Nephron (organoid): ENCODE measurements around the gene TMPRSS13.

Source experiments
- H3K27ac Mint-ChIP-seq, 3 experiments: 2 replicates each; pipeline ENCODE4 v1.8.0; 2020; ENCODE audit warnings: mixed read lengths in 3 of 3, mild to moderate bottlenecking in 2 of 3, moderate library complexity in 1 of 3
- H3K27me3 Mint-ChIP-seq: 2 replicates; pipeline ENCODE4 v1.8.0; 2021; ENCODE audit warnings: low read depth, mild to moderate bottlenecking, moderate library complexity, mixed read lengths
- H3K36me3 Mint-ChIP-seq: 2 replicates; pipeline ENCODE4 v1.8.0; 2020; ENCODE audit warnings: low read depth, mixed read lengths
- H3K4me1 Mint-ChIP-seq: 2 replicates; pipeline ENCODE4 v1.8.0; 2020; ENCODE audit warnings: mixed read lengths
- H3K4me3 Mint-ChIP-seq, 3 experiments: 2 replicates each; pipeline ENCODE4 v1.8.0; 2020; ENCODE audit warnings: mild to moderate bottlenecking in 3 of 3, mixed read lengths in 3 of 3, moderate library complexity in 2 of 3
- H3K9me3 Mint-ChIP-seq: 2 replicates; pipeline ENCODE4 v1.8.0; 2020; ENCODE audit warnings: mixed read lengths
- TF ChIP-seq, protein P1 (sequence below), 3 experiments: fragments of 200-600 bp; sonication (generic); IDR thresholded peaks; one replicate each; pipeline ENCODE4 v1.5.0; 2021; ENCODE audit warnings: antibody characterized with exemption in 3 of 3; ENCODE audit not compliant: unreplicated experiment in 3 of 3

The TMPRSS13 gene

DNA sequence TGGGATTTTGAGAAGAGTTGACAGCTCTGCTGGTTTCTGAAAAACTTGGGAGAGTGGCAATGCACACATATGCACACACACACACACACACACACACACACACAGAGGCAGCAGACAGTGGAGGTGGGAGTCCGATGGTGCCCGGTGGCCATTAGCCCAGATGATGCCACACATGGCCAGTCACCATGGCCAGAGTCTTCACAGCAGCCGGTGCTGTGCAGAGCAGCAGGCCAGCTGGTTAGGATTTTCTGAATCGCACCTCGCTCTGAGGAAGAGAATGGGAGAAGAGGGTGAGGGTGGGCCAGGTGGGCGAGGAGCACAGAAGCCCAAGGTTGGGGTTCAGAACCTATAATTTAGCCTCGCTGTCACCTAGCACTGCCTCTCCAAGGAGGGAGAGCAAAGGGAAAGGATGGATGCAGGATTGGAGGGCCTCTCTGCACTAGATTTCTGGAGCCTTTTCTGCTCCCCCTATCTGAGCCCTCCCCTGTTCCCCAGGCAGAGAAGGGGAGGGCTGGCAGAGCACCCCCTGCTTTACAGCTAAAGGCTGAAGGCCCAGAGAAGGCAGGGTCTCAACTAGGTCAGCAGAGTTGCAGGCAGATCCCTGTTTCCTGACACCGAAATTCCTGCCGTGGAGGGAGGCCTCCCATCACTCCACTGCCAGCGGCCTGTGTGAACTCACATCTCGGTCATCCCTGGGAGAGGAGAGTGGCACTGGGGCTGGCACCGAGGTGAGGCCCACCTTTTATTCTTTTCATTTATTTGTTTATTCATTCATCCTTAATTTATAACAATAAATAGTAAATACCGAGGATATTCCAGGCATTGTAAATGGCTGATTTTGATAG, 27.0 kb downstream of the TMPRSS13 start:
- Mint-ChIP-seq H3K36me3 (no peaks in the 10 kb centered on the region), H3K27ac (no peak overlapping the region)
- TF ChIP-seq, protein P1, sequence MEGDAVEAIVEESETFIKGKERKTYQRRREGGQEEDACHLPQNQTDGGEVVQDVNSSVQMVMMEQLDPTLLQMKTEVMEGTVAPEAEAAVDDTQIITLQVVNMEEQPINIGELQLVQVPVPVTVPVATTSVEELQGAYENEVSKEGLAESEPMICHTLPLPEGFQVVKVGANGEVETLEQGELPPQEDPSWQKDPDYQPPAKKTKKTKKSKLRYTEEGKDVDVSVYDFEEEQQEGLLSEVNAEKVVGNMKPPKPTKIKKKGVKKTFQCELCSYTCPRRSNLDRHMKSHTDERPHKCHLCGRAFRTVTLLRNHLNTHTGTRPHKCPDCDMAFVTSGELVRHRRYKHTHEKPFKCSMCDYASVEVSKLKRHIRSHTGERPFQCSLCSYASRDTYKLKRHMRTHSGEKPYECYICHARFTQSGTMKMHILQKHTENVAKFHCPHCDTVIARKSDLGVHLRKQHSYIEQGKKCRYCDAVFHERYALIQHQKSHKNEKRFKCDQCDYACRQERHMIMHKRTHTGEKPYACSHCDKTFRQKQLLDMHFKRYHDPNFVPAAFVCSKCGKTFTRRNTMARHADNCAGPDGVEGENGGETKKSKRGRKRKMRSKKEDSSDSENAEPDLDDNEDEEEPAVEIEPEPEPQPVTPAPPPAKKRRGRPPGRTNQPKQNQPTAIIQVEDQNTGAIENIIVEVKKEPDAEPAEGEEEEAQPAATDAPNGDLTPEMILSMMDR (IDR thresholded peaks at IDR 0.05; ENCODE audit: unreplicated experiment in 3 of 3): no peak

DNA sequence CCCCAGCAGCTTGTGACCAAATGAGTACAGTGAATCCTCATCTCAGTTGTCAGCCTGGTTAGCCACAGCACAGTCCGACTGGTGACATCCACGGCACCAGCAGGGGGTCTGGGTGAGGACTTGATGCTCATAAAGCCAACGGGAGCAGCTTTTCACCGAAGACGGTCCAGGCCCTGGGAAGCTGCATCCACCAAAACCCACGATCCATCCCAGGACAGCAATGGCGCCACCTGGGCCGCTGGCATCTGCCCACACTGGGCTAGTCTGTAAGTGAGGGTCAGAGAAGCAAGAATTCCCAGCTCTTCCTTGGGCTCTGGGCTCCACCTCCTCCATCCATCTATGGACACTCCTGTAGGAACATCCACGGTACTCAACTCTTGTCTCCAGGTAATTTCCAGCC, 27.6 kb downstream of the TMPRSS13 start:
- no peaks in the 10 kb centered on the region for H3K9me3 Mint-ChIP-seq
- peaks cover 17% of the 10 kb centered on the region for H3K27me3 Mint-ChIP-seq
- H3K4me1 Mint-ChIP-seq: no peaks in the 10 kb centered on the region
- no peak overlapping the region for H3K4me3 Mint-ChIP-seq
- TF ChIP-seq, protein P1 (IDR thresholded peaks at IDR 0.05; ENCODE audit: unreplicated experiment in 3 of 3): no peak
- no peaks in the 10 kb centered on the region for H3K36me3 Mint-ChIP-seq
- no peak overlapping the region for H3K27ac Mint-ChIP-seq

More for the DNA sequence above, 27.0 kb downstream of the TMPRSS13 start:
- Mint-ChIP-seq H3K4me1 (no peaks in the 10 kb centered on the region), H3K4me3 (no peak overlapping the region), H3K9me3 (no peaks in the 10 kb centered on the region), H3K27me3 (peaks cover 18% of the 10 kb centered on the region)

DNA sequence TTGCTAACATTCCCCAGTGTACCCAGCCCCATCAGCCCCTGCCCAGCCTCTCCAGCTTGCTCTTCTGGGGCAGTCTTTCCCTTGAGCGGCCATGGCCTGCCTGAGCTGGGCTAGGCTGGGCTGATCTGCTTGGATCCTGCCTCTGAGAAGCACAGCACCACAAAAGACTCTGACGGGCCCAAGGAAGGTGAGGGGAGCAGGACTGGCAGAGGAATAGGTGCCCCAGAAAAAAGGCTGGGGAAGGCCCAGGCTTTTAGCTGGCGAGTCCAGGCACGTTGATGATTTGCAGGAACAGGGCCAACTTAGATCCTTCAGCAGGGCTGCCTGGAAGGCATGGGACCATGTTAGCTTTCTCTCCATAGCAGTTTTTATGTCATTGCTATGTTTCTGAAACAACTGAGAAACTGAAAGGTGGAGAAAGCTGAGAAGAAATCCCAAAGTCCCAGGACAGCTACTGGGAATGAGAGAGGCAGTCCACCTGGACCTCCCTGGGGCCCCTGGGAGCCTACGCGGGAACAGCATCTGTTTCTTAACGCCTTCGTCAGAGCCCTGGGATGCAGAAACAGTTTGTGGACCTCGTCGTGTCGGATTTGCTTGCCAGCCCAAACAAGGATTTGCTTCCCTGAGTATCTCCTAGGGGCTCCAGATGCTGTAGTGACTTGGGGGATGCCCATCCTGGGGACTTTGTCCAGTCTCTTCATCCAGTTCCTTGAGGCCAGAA, 28.3 kb downstream of the TMPRSS13 start:
- Mint-ChIP-seq H3K4me1 (no peaks in the 10 kb centered on the region), H3K9me3 (no peaks in the 10 kb centered on the region), H3K27me3 (peaks cover 22% of the 10 kb centered on the region), H3K4me3 (no peak overlapping the region), H3K27ac (no peak overlapping the region), H3K36me3 (no peaks in the 10 kb centered on the region)
- TF ChIP-seq, protein P1 (IDR thresholded peaks at IDR 0.05; ENCODE audit: unreplicated experiment in 3 of 3): no peak

DNA sequence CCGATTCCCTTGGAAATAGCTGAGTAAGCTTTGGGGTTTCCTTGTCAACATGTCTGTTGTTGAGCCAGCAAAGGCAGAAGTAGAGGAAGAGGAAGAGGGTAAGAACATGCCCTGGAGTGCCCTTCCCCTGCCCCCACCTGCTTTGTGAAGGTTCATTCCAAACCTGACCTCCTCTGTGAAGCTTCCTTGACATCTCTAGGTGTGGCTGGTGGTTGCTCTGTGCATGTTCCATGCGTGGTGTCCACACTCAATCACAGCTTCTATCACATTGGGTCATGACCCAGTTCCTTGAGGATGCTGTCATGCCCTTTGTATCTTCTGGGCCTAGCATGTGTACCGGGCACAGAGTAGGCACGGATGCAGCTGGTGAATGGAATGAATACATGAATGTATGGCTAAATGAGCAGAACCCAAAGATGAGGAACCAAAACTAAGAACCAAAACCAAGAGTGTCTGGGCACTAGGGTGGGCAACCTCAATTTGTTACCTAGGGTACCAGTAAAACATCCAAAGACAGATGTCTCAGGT, 29.0 kb downstream of the TMPRSS13 start:
- Mint-ChIP-seq H3K4me3 (no peak overlapping the region), H3K9me3 (no peaks in the 10 kb centered on the region), H3K4me1 (no peaks in the 10 kb centered on the region), H3K27me3 (peaks cover 22% of the 10 kb centered on the region), H3K36me3 (no peaks in the 10 kb centered on the region), H3K27ac (no peak overlapping the region)
- TF ChIP-seq, protein P1 (IDR thresholded peaks at IDR 0.05; ENCODE audit: unreplicated experiment in 3 of 3): no peak

DNA sequence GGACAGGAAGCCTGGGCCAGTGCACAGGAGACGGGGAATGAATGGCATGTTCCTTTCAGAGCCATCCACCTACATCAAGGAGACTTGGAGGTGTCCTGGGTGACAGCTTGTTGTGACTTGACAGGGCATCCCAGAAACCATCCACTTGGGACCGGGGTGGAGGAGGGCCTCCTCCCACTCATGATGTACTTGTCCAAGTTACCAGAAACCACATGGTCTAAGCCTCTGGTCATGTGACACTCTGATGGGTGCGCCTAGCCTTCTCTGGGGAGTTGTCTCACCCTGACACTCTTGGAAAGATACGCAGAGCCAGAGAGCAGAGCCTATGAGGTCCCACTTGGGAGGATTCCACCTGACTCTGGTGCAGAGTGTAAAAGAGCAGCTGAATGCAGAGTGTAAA, 31.1 kb downstream of the TMPRSS13 start:
- Mint-ChIP-seq H3K36me3 (no peaks in the 10 kb centered on the region), H3K4me1 (no peaks in the 10 kb centered on the region), H3K27me3 (peaks cover 22% of the 10 kb centered on the region), H3K4me3 (no peak overlapping the region), H3K9me3 (peaks cover 8% of the 10 kb centered on the region), H3K27ac (no peak overlapping the region)
- TF ChIP-seq, protein P1 (IDR thresholded peaks at IDR 0.05; ENCODE audit: unreplicated experiment in 3 of 3): no peak
